Measurements from ENCODE around the gene FOXP1. TPM values are rescaled to one million over a fixed set of nuclear protein-coding genes. Genes with fewer than 3 reads are reported as not detected.
A peak's percentile ranks its signal among the peaks of the same experiment; 100 is the strongest.

The FOXP1 gene
- total RNA-seq, 1 donor from 2014 or later: 71.3 TPM

DNA sequence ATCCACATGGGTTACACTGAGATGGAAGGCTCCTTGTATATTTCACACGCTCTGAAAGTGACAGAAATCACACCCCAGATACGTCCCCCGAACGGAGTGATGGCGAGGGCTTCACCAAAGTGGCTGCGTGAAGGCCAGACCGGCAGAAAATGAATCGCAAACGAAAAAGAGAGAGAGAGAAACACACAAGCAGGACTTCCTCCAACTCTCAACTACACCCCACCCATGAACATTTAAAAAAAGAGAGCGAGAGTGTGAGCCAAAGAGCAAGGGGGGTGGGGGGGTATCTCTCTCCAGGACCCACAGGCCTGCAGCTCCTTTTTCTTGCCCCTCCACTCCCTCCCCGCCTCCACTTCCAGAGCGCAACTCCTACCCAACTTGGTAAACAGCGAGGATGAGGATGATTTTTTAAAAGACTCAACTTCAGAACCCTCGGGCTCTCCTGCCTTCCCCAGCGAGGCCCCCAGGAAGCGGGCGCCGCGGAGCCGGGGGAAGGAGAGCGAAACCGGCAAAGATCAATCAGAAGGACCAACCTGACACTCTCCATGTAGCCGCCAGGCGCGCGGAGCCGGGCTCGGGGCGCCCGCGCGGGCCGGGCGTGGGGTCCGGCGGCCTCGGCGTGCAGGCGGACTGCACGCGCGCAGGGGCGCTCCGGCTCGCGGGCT is 519.1 kb downstream of the FOXP1 start:
- peaks cover 38% of the 10 kb centered on the region for H3K4me1 Mint-ChIP-seq (ENCODE audit: unreplicated experiment)
- no peaks in the 10 kb centered on the region for H3K9me3 Mint-ChIP-seq (ENCODE audit: unreplicated experiment)
- TF ChIP-seq, protein P1, sequence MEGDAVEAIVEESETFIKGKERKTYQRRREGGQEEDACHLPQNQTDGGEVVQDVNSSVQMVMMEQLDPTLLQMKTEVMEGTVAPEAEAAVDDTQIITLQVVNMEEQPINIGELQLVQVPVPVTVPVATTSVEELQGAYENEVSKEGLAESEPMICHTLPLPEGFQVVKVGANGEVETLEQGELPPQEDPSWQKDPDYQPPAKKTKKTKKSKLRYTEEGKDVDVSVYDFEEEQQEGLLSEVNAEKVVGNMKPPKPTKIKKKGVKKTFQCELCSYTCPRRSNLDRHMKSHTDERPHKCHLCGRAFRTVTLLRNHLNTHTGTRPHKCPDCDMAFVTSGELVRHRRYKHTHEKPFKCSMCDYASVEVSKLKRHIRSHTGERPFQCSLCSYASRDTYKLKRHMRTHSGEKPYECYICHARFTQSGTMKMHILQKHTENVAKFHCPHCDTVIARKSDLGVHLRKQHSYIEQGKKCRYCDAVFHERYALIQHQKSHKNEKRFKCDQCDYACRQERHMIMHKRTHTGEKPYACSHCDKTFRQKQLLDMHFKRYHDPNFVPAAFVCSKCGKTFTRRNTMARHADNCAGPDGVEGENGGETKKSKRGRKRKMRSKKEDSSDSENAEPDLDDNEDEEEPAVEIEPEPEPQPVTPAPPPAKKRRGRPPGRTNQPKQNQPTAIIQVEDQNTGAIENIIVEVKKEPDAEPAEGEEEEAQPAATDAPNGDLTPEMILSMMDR (IDR thresholded peaks at IDR 0.05; ENCODE audit: unreplicated experiment): no peak
- no peak overlapping the region for H3K27ac Mint-ChIP-seq (ENCODE audit: unreplicated experiment)
- DNase-seq (ENCODE audit: low spot score): peak; percentile 37
- no peak overlapping the region for H3K4me3 Mint-ChIP-seq (ENCODE audit: unreplicated experiment)
- H3K27me3 Mint-ChIP-seq (ENCODE audit: unreplicated experiment): no peaks in the 10 kb centered on the region
- no peaks in the 10 kb centered on the region for H3K36me3 Mint-ChIP-seq (ENCODE audit: low read depth, unreplicated experiment)

DNA sequence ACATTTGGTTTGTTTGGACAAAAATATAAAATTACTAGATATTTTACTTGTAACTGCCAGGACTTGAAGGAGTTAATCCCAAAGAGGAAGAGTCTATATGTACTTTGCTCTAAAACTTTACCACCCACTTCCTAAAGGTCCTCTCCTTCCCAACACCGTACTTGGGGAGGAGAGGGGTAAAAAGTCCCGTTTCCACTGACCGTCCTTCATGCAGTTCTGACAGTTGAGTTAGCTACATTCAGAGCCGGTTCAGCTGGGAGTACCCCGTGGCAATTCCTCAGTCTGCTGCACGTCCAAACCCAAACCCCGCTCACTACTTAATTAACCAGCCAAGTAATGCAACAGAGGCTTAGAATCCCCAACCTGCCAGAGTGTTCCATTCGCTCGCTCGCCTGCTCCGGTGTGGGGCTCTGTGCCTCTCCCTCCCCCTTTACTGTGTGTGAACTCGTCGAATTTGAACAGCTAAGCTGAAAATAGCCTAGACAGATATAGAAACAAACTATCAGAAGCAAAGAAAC is 519.7 kb downstream of the FOXP1 start:
- Mint-ChIP-seq H3K4me1 (ENCODE audit: unreplicated experiment) (peaks cover 37% of the 10 kb centered on the region), H3K27ac (ENCODE audit: unreplicated experiment) (no peak overlapping the region), H3K27me3 (ENCODE audit: unreplicated experiment) (no peaks in the 10 kb centered on the region), H3K4me3 (ENCODE audit: unreplicated experiment) (no peak overlapping the region), H3K9me3 (ENCODE audit: unreplicated experiment) (no peaks in the 10 kb centered on the region), H3K36me3 (ENCODE audit: low read depth, unreplicated experiment) (no peaks in the 10 kb centered on the region)
- TF ChIP-seq, protein P1 (IDR thresholded peaks at IDR 0.05; ENCODE audit: unreplicated experiment): no peak
- DNase-seq (ENCODE audit: low spot score): peak; percentile 20

DNA sequence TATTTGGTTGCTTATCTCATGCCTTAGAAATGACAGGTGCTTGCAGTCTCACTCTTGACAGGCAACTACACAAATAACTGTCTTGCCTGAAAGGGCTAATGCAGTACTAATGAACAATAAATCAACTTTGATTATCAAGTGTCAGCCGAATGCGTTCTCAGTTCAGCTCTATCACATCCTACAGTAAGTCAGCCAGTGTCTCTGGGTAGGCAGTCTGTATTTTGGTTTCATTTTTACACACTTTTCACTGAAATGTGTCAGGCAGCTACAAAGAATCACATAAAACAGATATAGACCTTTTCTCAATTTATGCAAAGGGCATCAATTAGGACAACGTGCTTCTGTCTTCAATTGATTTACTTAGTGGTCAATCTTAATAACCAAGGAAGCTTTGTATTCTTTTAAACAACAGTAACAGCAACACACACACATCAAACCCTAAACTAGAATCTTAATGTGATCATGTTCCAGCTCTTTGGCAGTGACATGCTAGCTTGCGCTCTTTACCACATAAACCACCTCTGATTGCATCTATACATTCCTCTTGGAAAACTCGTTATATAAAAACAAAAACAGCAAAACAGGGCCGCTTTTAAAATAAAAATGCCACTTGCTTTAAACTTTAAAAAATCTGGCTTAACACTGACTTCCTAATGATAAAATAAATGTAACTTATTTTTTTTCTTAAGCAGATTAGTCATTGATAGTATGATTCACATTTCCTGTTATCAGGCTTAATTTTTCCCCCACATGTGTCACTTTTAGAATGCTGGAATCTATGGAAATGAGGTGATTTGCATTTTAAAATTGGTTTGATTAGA is 520.4 kb downstream of the FOXP1 start:
- TF ChIP-seq, protein P1 (IDR thresholded peaks at IDR 0.05; ENCODE audit: unreplicated experiment): no peak
- H3K36me3 Mint-ChIP-seq (ENCODE audit: low read depth, unreplicated experiment): no peaks in the 10 kb centered on the region
- peaks cover 38% of the 10 kb centered on the region for H3K4me1 Mint-ChIP-seq (ENCODE audit: unreplicated experiment)
- no peaks in the 10 kb centered on the region for H3K9me3 Mint-ChIP-seq (ENCODE audit: unreplicated experiment)
- no peak overlapping the region for H3K4me3 Mint-ChIP-seq (ENCODE audit: unreplicated experiment)
- no peaks in the 10 kb centered on the region for H3K27me3 Mint-ChIP-seq (ENCODE audit: unreplicated experiment)
- no peak overlapping the region for H3K27ac Mint-ChIP-seq (ENCODE audit: unreplicated experiment)
- no peak for DNase-seq (ENCODE audit: low spot score)

DNA sequence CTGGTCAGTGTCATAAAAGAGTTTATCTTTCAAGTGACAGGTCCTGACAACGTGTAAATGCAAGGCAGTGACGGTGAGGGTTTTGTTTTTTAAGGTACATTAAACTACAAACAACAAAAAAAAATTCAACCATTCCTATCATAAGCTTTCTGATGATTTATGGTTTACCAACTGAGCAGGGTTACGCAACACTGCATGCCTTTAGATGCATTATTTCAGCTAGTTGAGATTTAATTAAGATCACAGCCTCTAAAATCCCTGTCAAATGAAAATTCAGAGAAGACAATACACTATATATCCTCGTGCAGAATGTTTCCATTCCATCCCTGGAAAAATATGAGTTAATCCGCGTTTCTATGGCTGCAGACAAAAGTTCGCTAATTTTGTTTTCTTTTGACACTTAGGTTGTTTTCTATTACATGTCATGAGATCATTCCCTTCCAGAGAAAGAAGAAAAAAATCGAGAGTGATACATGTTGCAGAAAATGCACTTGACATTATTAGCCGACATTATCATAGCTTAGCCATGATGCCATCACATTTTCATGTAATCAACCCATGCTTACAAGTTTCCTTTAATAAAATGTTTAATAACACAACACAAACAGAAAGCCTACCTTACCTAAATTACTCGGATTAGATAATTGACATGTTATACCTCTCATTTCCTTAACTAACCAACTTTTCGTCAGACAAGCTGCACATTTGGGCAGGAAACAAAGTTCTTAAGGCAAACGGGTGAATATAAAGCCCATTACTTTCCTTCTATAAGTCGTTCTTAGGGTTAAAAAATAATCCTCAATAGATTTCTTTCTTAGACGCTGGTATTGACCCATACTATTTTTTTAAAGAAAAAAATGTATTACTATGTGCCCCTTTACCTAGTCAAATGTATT is 521.2 kb downstream of the FOXP1 start:
- DNase-seq (ENCODE audit: low spot score): no peak
- no peaks in the 10 kb centered on the region for H3K27me3 Mint-ChIP-seq (ENCODE audit: unreplicated experiment)
- H3K4me3 Mint-ChIP-seq (ENCODE audit: unreplicated experiment): no peak overlapping the region
- H3K36me3 Mint-ChIP-seq (ENCODE audit: low read depth, unreplicated experiment): no peaks in the 10 kb centered on the region
- no peak overlapping the region for H3K27ac Mint-ChIP-seq (ENCODE audit: unreplicated experiment)
- H3K4me1 Mint-ChIP-seq (ENCODE audit: unreplicated experiment): peaks cover 43% of the 10 kb centered on the region
- TF ChIP-seq, protein P1 (IDR thresholded peaks at IDR 0.05; ENCODE audit: unreplicated experiment): no peak
- H3K9me3 Mint-ChIP-seq (ENCODE audit: unreplicated experiment): no peaks in the 10 kb centered on the region
